Neural cell (in vitro differentiated cells): ENCODE results near the gene FBXL22. TPM values are rescaled to one million over a fixed set of nuclear protein-coding genes. Genes with fewer than 3 reads are reported as not detected.

ENCODE experiments used
- H2AFZ ChIP-seq: fragments of 200-600, 300-800 bp; sonication (generic), shearing (Covaris generic); 2 replicates; pipeline ENCODE4 v1.6.0; 2014; ENCODE audit warnings: low read depth, mild to moderate bottlenecking, antibody characterized with exemption, low read length, moderate library complexity
- H3F3A ChIP-seq: fragments of 200-600 bp; shearing (Covaris generic); 2 replicates; pipeline ENCODE4 v1.6.1; 2016; ENCODE audit warnings: mild to moderate bottlenecking, moderate library complexity, mixed read lengths, antibody characterized with exemption, low read length; ENCODE audit not compliant: insufficient read depth, poor library complexity, severe bottlenecking
- H3K27ac ChIP-seq: fragments of 200-600, 300-800 bp; sonication (generic), shearing (Covaris generic); 2 replicates; pipeline ENCODE4 v1.5.1; 2014; ENCODE audit warnings: mild to moderate bottlenecking, low read length, moderate library complexity
- H3K27me3 ChIP-seq: fragments of 300-800, 200-600 bp; sonication (generic), shearing (Covaris generic); 2 replicates; pipeline ENCODE4 v1.6.0; 2014; ENCODE audit warnings: mild to moderate bottlenecking, low read depth, low read length, moderate library complexity; ENCODE audit not compliant: insufficient read depth
- H3K36me3 ChIP-seq: fragments of 300-800, 200-600 bp; sonication (generic), shearing (Covaris generic); 2 replicates; pipeline ENCODE4 v1.5.1; 2014; ENCODE audit warnings: mild to moderate bottlenecking, antibody characterized with exemption, low read length, moderate library complexity; ENCODE audit not compliant: insufficient read depth
- H3K4me2 ChIP-seq: fragments of 300-800, 200-600 bp; sonication (generic), shearing (Covaris generic); 2 replicates; pipeline ENCODE4 v1.6.0; 2014; ENCODE audit warnings: mild to moderate bottlenecking, low read length
- H3K4me3 ChIP-seq: fragments of 300-800, 200-600 bp; sonication (generic), shearing (Covaris generic); 2 replicates; pipeline ENCODE4 v1.5.1; 2014; ENCODE audit warnings: mild to moderate bottlenecking, low read length, moderate library complexity
- H3K79me2 ChIP-seq: fragments of 200-600 bp; shearing (Covaris generic); replicated peaks from 2 replicates; pipeline ENCODE4 v1.6.0; 2014; ENCODE audit warnings: mild to moderate bottlenecking, low read length, moderate library complexity; ENCODE audit not compliant: insufficient read depth
- H3K9ac ChIP-seq: fragments of 300-800, 200-600 bp; sonication (generic), shearing (Covaris generic); 2 replicates; pipeline ENCODE4 v1.6.1; 2016; ENCODE audit warnings: mild to moderate bottlenecking, low read length, mixed read lengths
- H3K9me2 ChIP-seq: fragments of 200-600 bp; shearing (Covaris generic); 2 replicates; pipeline ENCODE4 v1.6.1; 2016; ENCODE audit warnings: mild to moderate bottlenecking, low read length, mixed read lengths; ENCODE audit not compliant: insufficient read depth
- H3K9me3 ChIP-seq: fragments of 200-600, 300-800 bp; sonication (generic), shearing (Covaris generic); 2 replicates; pipeline ENCODE4 v1.6.1; 2016; ENCODE audit warnings: mild to moderate bottlenecking, mixed run types, low read length, moderate library complexity, mixed read lengths
- H4K20me1 ChIP-seq: fragments of 200-600 bp; shearing (Covaris generic); 2 replicates; pipeline ENCODE4 v1.6.1; 2016; ENCODE audit warnings: mild to moderate bottlenecking, mixed run types; ENCODE audit not compliant: insufficient read depth
- CTCF ChIP-seq: fragments of 450-650 bp; IDR thresholded peaks from 2 replicates; pipeline ENCODE4 v1.5.1; 2014; ENCODE audit warnings: antibody characterized with exemption, mild to moderate bottlenecking, moderate library complexity; ENCODE audit not compliant: poor library complexity, severe bottlenecking
- EP300 ChIP-seq: fragments of 450-650 bp; conservative IDR thresholded peaks from 2 replicates; pipeline ENCODE4 v1.6.1; 2014; ENCODE audit warnings: antibody characterized with exemption, mild to moderate bottlenecking, moderate library complexity; ENCODE audit not compliant: poor library complexity, severe bottlenecking
- EZH2 ChIP-seq: fragments of 200-600, 300-800 bp; shearing (Covaris generic), sonication (generic); IDR thresholded peaks from 2 replicates; pipeline ENCODE4 v1.6.1; 2014; ENCODE audit warnings: antibody characterized with exemption, low read length, borderline replicate concordance, mild to moderate bottlenecking; ENCODE audit not compliant: insufficient read depth, poor library complexity, severe bottlenecking
- MXI1 ChIP-seq: fragments of 450-650 bp; conservative IDR thresholded peaks from 2 replicates; pipeline ENCODE4 v1.6.1; 2014; ENCODE audit warnings: antibody characterized with exemption, mild to moderate bottlenecking; ENCODE audit not compliant: poor library complexity, severe bottlenecking
- POLR2AphosphoS5 ChIP-seq: IDR thresholded peaks from 2 replicates; pipeline ENCODE4 v1.6.1; 2012
- RAD21 ChIP-seq: fragments of 450-650 bp; conservative IDR thresholded peaks from 2 replicates; pipeline ENCODE4 v1.6.1; 2014; ENCODE audit warnings: antibody characterized with exemption, mild to moderate bottlenecking, moderate library complexity
- REST ChIP-seq: IDR thresholded peaks from 2 replicates; pipeline ENCODE4 v1.6.1; 2012; ENCODE audit warnings: borderline replicate concordance
- SMC3 ChIP-seq: fragments of 450-650 bp; conservative IDR thresholded peaks from 2 replicates; pipeline ENCODE4 v1.6.1; 2014; ENCODE audit warnings: antibody characterized with exemption, mild to moderate bottlenecking, moderate library complexity; ENCODE audit not compliant: poor library complexity
- TAF1 ChIP-seq: IDR thresholded peaks from 2 replicates; pipeline ENCODE4 v1.6.1; 2012; ENCODE audit warnings: low read depth
- polyA plus RNA-seq: library from polyadenylated mRNA; depleted of rRNA; stranded (reverse); fragments of >200 nt; gene quantifications from 2 replicates; pipeline ENCODE4 v1.2.3, GENCODE V29; 2014

Gene FBXL22
- polyA plus RNA-seq, 1 donor from 2014 or later: 0.41 TPM

- no peak overlapping the region for H3K9ac ChIP-seq
- H3K36me3 ChIP-seq: peaks cover 4% of the 10 kb centered on the region
- H3K27ac ChIP-seq: no peak overlapping the region
- H2AFZ ChIP-seq: no peak overlapping the region
- no peaks in the 10 kb centered on the region for H3K27me3 ChIP-seq
- TF ChIP-seq POLR2AphosphoS5 (no peak), CTCF (no peak), REST (no peak), MXI1 (no peak), TAF1 (no peak), SMC3 (no peak), EZH2 (no peak), RAD21 (no peak), EP300 (no peak)
- H3K9me3 ChIP-seq: no peaks in the 10 kb centered on the region
- no peak overlapping the region for H3K4me2 ChIP-seq
- no peaks in the 10 kb centered on the region for H4K20me1 ChIP-seq
- H3K79me2 ChIP-seq: no peaks in the 10 kb centered on the region
- no peaks in the 10 kb centered on the region for H3F3A ChIP-seq
- no peaks in the 10 kb centered on the region for H3K9me2 ChIP-seq
- no peak overlapping the region for H3K4me3 ChIP-seq
Observed at GRCh38 chr15:63582179-63582578, 15.0 kb upstream of the FBXL22 start.

- Histone ChIP-seq H3K27me3 (no peaks in the 10 kb centered on the region), H3K36me3 (peaks cover 4% of the 10 kb centered on the region), H3F3A (no peaks in the 10 kb centered on the region), H3K4me2 (no peak overlapping the region), H3K4me3 (no peak overlapping the region), H3K9me3 (no peaks in the 10 kb centered on the region), H4K20me1 (no peaks in the 10 kb centered on the region), H3K9ac (no peak overlapping the region), H3K9me2 (no peaks in the 10 kb centered on the region), H3K79me2 (no peaks in the 10 kb centered on the region), H2AFZ (no peak overlapping the region), H3K27ac (no peak overlapping the region)
- TF ChIP-seq RAD21: no peak
Observed at GRCh38 chr15:63582718-63583426, 14.3 kb upstream of the FBXL22 start.
